A549 treated with AZD9567 at 1 μM for 4 hours (cell line): ENCODE data around the gene CHTF8. TPM values are rescaled to one million over a fixed set of nuclear protein-coding genes. Genes with fewer than 3 reads are reported as not detected.

ENCODE experiments used
- total RNA-seq: library from RNA; stranded (reverse); fragments of 200-300 nt; extraction: Qiagen RNA extraction; gene quantifications from 5 replicates; pipeline ENCODE4 v1.2.3, GENCODE V29; 2022; ENCODE audit not compliant: insufficient read depth

CHTF8 gene, protein sequence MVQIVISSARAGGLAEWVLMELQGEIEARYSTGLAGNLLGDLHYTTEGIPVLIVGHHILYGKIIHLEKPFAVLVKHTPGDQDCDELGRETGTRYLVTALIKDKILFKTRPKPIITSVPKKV
- 130 to 167 TPM (median 131 TPM) in 5 replicates for total RNA-seq

DNA sequence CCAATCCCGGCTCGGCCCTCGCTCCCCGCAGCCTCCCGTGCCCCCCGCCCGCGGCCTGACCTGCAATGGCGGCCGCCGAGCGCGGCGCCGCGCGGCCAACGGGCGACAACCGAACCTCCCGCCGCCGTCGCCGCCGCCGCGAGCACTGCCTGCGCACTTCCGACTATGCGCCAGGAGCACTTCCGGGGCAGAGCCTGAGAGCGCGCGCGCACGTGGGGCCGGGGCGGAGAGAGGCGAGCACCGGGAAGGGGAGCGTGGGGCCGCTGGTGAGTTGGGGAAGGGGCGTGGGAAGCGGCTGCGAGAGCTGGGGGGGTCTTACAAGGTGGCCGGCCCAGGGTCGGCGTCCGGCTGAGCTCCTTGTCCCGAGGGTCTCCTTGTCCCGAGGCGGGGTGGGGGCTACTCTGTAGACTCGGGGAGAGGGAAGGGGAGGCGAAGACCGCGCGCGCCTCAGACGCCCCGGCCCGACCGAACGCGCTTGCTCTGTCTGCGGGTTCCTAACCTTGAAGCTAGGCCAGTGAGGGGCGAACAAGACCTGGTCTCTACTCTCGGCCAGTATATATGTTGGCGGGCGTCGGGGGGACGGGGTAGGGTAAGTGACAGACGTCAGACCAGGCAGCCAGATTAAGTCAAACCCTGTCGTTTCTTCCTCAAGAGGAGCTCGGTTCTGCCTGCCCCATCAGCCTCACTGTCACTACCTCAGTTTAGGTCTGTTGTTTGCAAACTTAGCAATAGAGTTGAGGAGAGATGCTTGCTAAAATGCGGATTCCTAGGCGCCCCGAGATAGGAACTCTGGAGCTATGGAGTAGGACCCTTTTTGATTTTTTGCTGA lies at the start of gene CHTF8, which contains the start of gene UTP4:
Gene CHTF8, minus strand, starts transcription at position 165 of the 829 bp plus-strand sequence. CDS start 11,130 bp downstream, outside the sequence.
Gene UTP4, plus strand, starts transcription at position 226 of the 829 bp plus-strand sequence. CDS start 811 bp downstream, outside the sequence.

GRCh38 chr16:69105501-69106361 lies 26.7 kb downstream of the CHTF8 start, which contains the start of gene HAS3:
Gene HAS3 (plus strand): TSS chr16:69105653. CDS start chr16:69109396, 3,743 bp downstream.

Other genes starting within 250 kb of the CHTF8 start
- gene HAS3, start 26.9 kb downstream of the CHTF8 start, total RNA-seq = 33.2 to 45.6 TPM (median 36.3 TPM) in 5 replicates
- gene UTP4, start 61 bp upstream of the CHTF8 start, total RNA-seq = 79.9 to 92.4 TPM (median 85.2 TPM) in 5 replicates
- gene SNTB2, start 54.6 kb upstream of the CHTF8 start, total RNA-seq = 5.8 to 8.1 TPM (median 7.7 TPM) in 5 replicates
- 31.3 to 34.7 TPM (median 34.0 TPM) in 5 replicates for gene VPS4A, start 178.8 kb upstream of the CHTF8 start, total RNA-seq
- 26.1 to 43.4 TPM (median 40.4 TPM) in 5 replicates for gene PDF, start 198.0 kb upstream of the CHTF8 start, total RNA-seq
- gene COG8, start 207.0 kb upstream of the CHTF8 start, total RNA-seq = 19.6 to 28.2 TPM (median 26.4 TPM) in 5 replicates
- gene NIP7, start 207.2 kb upstream of the CHTF8 start, total RNA-seq = 54.0 to 62.3 TPM (median 58.0 TPM) in 5 replicates
- gene TMED6, start 219.2 kb upstream of the CHTF8 start, total RNA-seq = 0.09 TPM in 1 of 5 replicates, not detected in the others